Activated CD4-positive, alpha-beta T cell treated with anti-CD3 and anti-CD28 coated beads for 24 hours (primary cell): Measurements from ENCODE around the gene RAB5A.
"Not testable (repeated sequence)": the region's sequence is repeated elsewhere in the genome, so short reads cannot be mapped to it uniquely, and the experiment has no call there.

Experiments
- DNase-seq, 2 donors: peaks; one replicate each; pipeline ENCODE4 v3.0.0-alpha.2; 2020; ENCODE audit warnings: low read depth in 2 of 2

RAB5A gene

GRCh38 chr3:19946832-19947548, at the start of gene RAB5A:
Gene RAB5A, plus strand, starts transcription at chr3:19947097. Its CDS starts 3,802 bp downstream, at chr3:19950899.
- DNase-seq: peak; percentile 94 to 97

- DNase-seq: no peak
These were observed 48.2 kb upstream of the RAB5A start for GRCh38 chr3:19898721-19899120.

- no peak for DNase-seq
These were observed 47.6 kb upstream of the RAB5A start for GRCh38 chr3:19899264-19899663.

- not testable (repeated sequence) for DNase-seq
These were observed 47.1 kb upstream of the RAB5A start for GRCh38 chr3:19899833-19900232.

GRCh38 chr3:19901337-19901736, 45.6 kb upstream of the RAB5A start:
- no peak for DNase-seq

- DNase-seq: no peak
These were observed 45.0 kb upstream of the RAB5A start for GRCh38 chr3:19901918-19902317.

GRCh38 chr3:19903649-19904048, 43.2 kb upstream of the RAB5A start:
- DNase-seq: no peak

- no peak for DNase-seq
These were observed 39.4 kb upstream of the RAB5A start for GRCh38 chr3:19907523-19907922.

GRCh38 chr3:19911452-19911851, 35.4 kb upstream of the RAB5A start:
- no peak for DNase-seq

GRCh38 chr3:19917167-19917566, 29.7 kb upstream of the RAB5A start:
- no peak for DNase-seq

- no peak for DNase-seq
These were observed 26.4 kb upstream of the RAB5A start for GRCh38 chr3:19920401-19921080.

GRCh38 chr3:19931180-19931692, 15.7 kb upstream of the RAB5A start:
- no peak for DNase-seq

GRCh38 chr3:19931767-19932188, 15.1 kb upstream of the RAB5A start:
- no peak for DNase-seq

GRCh38 chr3:19932422-19932821, 14.5 kb upstream of the RAB5A start:
- DNase-seq: no peak

GRCh38 chr3:19934098-19934566, 12.8 kb upstream of the RAB5A start, which contains the start of gene EFHB:
Gene EFHB, minus strand, starts transcription at chr3:19934217. Its CDS starts 199 bp downstream, at chr3:19934018.
- no peak for DNase-seq

GRCh38 chr3:19937459-19938294, 9.2 kb upstream of the RAB5A start:
- no peak for DNase-seq

- DNase-seq: no peak
These were observed 8.6 kb upstream of the RAB5A start for GRCh38 chr3:19938295-19938627.

GRCh38 chr3:19940643-19941042, 6.3 kb upstream of the RAB5A start:
- DNase-seq: no peak

- no peak for DNase-seq
These were observed 1.4 kb upstream of the RAB5A start for GRCh38 chr3:19945534-19945933.

GRCh38 chr3:19945969-19946831, 697 bp upstream of the RAB5A start:
- no peak for DNase-seq

GRCh38 chr3:19947549-19948225, 790 bp downstream of the RAB5A start:
- DNase-seq: no peak
